ENCODE data around the gene TIAM1.
A peak's percentile ranks its signal among the peaks of the same experiment; 100 is the strongest.

TIAM1 gene

DNA sequence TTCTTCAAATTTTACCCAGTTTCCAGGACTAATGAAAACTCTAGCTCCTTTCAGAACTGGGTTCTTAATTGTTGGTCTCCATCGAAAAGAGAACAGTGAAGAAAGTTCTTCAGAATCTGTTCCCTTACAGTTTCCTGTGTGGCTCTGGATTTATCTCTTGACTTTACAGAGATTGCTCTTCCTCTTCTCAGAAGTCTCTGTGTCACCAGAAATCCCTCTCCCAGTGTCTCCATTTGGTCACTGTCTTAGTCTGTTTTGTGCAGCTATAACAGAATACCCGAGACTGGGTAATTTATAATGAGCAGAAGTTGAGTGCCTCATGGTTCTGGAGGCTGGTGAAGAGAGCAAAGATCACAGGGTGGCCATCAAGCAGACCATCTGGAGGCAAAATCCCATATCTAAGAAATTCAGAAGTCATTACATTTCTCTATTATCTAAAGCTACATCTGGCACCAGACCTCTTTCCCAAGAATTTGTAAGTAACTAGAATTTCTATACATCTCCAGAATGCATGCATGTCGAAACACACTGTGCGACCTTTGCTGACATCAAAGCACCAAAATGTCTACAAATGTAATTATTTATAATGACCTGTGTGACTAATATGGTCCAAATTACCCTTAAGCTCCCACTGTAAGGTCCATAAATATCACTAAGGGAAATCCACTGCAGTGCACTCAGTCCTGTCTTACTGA lies 240.3 kb downstream of the TIAM1 start:
- Mint-ChIP-seq H3K36me3 (ENCODE audit: low read depth) (peaks cover 22% of the 10 kb centered on the region), H3K4me1 (ENCODE audit: low read depth) (peaks cover 74% of the 10 kb centered on the region), H3K9me3 (peaks cover 14% of the 10 kb centered on the region), H3K27ac (peak overlapping the region; percentile 74), H3K4me3 (no peak overlapping the region), H3K27me3 (peaks cover 4% of the 10 kb centered on the region)
- intact Hi-C loops (cut with micrococcal nuclease) = loop anchor here (2.0 to 5.0 kb wide), 3 partner anchors 21 to 239 kb away; partner anchors contain the start of gene TIAM1

- Mint-ChIP-seq H3K4me3 (no peak overlapping the region), H3K27ac (peak overlapping the region; percentile 74), H3K4me1 (ENCODE audit: low read depth) (peaks cover 74% of the 10 kb centered on the region), H3K36me3 (ENCODE audit: low read depth) (peaks cover 22% of the 10 kb centered on the region), H3K27me3 (peaks cover 5% of the 10 kb centered on the region), H3K9me3 (peaks cover 14% of the 10 kb centered on the region)
- intact Hi-C loops (cut with micrococcal nuclease) = loop anchor here (2.0 to 5.0 kb wide), 3 partner anchors 22 to 239 kb away; partner anchors contain the start of gene TIAM1
These were observed 240.9 kb downstream of the TIAM1 start for GRCh38 chr21:31103163-31103562.

GRCh38 chr21:31099122-31099521 lies 244.9 kb downstream of the TIAM1 start:
- H3K27ac Mint-ChIP-seq = no peak overlapping the region
- no peak overlapping the region for H3K4me3 Mint-ChIP-seq
- H3K27me3 Mint-ChIP-seq = peaks cover 5% of the 10 kb centered on the region
- H3K4me1 Mint-ChIP-seq (ENCODE audit: low read depth) = peaks cover 37% of the 10 kb centered on the region
- intact Hi-C loops (cut with micrococcal nuclease) = loop anchor here (5.0 kb wide), 1 partner anchor 503 kb away; no protein-coding TSS in a partner anchor
- H3K9me3 Mint-ChIP-seq = no peaks in the 10 kb centered on the region
- no peaks in the 10 kb centered on the region for H3K36me3 Mint-ChIP-seq (ENCODE audit: low read depth)

GRCh38 chr21:31098576-31099005 lies 245.5 kb downstream of the TIAM1 start:
- intact Hi-C loops (cut with micrococcal nuclease) = loop anchor here (1.0 to 5.0 kb wide), 3 partner anchors 78 to 504 kb away; no protein-coding TSS in a partner anchor
- Mint-ChIP-seq H3K9me3 (no peaks in the 10 kb centered on the region), H3K36me3 (ENCODE audit: low read depth) (no peaks in the 10 kb centered on the region), H3K4me1 (ENCODE audit: low read depth) (peaks cover 31% of the 10 kb centered on the region), H3K27ac (no peak overlapping the region), H3K27me3 (peaks cover 9% of the 10 kb centered on the region), H3K4me3 (no peak overlapping the region)

- Mint-ChIP-seq H3K4me3 (no peak overlapping the region), H3K9me3 (no peaks in the 10 kb centered on the region)
These were observed 251.0 kb downstream of the TIAM1 start for GRCh38 chr21:31092832-31093625.

GRCh38 chr21:31090376-31090775 lies 253.7 kb downstream of the TIAM1 start:
- no peaks in the 10 kb centered on the region for H3K9me3 Mint-ChIP-seq

More at GRCh38 chr21:31092832-31093625, 251.0 kb downstream of the TIAM1 start:
- H3K27me3 Mint-ChIP-seq = peaks cover 25% of the 10 kb centered on the region
- H3K4me1 Mint-ChIP-seq (ENCODE audit: low read depth) = peaks cover 7% of the 10 kb centered on the region
- no peaks in the 10 kb centered on the region for H3K36me3 Mint-ChIP-seq (ENCODE audit: low read depth)
- H3K27ac Mint-ChIP-seq = no peak overlapping the region
- intact Hi-C loops (cut with micrococcal nuclease) = no loop called here

GRCh38 chr21:31088474-31088751 lies 255.6 kb downstream of the TIAM1 start:
- H3K4me1 Mint-ChIP-seq (ENCODE audit: low read depth) = peaks cover 10% of the 10 kb centered on the region
- intact Hi-C loops (cut with micrococcal nuclease) = loop anchor here (5.0 kb wide), 2 partner anchors 746 to 1046 kb away; no protein-coding TSS in a partner anchor
- H3K27me3 Mint-ChIP-seq = peaks cover 28% of the 10 kb centered on the region
- H3K36me3 Mint-ChIP-seq (ENCODE audit: low read depth) = no peaks in the 10 kb centered on the region
- no peaks in the 10 kb centered on the region for H3K9me3 Mint-ChIP-seq
- H3K27ac Mint-ChIP-seq = no peak overlapping the region
- H3K4me3 Mint-ChIP-seq = no peak overlapping the region

More at GRCh38 chr21:31090376-31090775, 253.7 kb downstream of the TIAM1 start:
- Mint-ChIP-seq H3K27me3 (peaks cover 32% of the 10 kb centered on the region), H3K4me3 (no peak overlapping the region), H3K27ac (no peak overlapping the region), H3K4me1 (ENCODE audit: low read depth) (peaks cover 10% of the 10 kb centered on the region), H3K36me3 (ENCODE audit: low read depth) (no peaks in the 10 kb centered on the region)
- intact Hi-C loops (cut with micrococcal nuclease) = no loop called here

DNA sequence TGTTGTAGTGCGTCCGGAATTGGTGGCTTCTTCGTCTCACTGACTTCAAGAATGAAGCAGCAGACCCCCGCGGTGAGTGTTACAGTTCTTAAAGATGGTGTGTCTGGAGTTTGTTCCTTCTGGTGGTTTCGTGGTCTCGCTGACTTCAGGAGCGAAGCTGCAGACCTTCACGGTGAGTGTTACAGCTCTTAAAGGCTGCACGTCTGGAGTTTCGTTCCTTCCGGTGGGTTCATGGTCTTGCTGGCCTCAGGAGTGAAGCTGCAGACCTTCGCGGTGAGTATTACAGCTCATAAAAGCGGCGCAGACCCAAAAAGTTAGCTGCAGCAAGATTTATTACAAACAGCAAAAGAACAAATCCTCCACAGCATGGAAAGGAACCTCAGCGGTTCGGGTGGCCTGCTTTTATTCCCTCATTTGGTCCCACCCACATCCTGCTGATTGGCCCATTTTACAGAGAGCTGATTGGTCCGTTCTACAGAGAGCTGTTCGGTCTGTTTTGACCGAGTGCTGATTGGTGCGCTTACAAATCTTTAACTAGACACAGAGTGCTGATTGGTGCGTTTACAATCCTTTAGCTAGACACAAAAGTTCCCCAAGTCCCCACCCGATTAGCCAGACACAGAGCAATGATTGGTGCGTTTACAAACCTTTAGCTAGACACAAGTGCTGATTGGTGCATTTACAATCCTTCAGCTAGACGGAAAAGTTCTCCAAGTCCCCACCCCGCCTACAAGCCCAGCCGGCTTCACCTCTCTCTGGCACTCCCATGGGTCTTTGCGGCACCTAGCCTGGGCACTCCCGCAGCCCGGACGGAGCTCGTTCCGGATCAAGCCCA lies 256.2 kb downstream of the TIAM1 start:
- Mint-ChIP-seq H3K4me3 (no peak overlapping the region), H3K4me1 (ENCODE audit: low read depth) (peaks cover 10% of the 10 kb centered on the region), H3K27ac (no peak overlapping the region), H3K36me3 (ENCODE audit: low read depth) (no peaks in the 10 kb centered on the region), H3K9me3 (no peaks in the 10 kb centered on the region), H3K27me3 (peaks cover 28% of the 10 kb centered on the region)
- intact Hi-C loops (cut with micrococcal nuclease) = loop anchor here (5.0 kb wide), 2 partner anchors 746 to 1046 kb away; no protein-coding TSS in a partner anchor

DNA sequence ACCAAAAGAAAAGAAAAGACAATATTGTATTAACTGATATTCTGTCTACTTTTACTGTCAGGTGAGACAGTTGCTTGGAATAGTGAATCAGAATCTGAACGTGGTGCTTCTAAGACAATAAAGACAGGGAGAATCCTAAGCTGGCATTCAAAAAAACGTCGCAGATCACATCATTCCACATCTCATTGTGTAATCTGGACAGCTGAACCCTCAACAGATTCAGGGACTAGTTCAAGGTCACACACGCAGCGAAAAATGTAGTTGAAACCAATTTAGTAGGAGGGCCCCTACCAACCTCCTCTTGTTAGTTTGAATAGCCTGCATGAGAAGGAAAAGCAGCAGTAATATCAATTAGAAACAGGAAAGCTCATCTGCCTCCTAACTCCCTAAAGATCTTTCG lies 259.4 kb downstream of the TIAM1 start:
- Mint-ChIP-seq H3K27ac (no peak overlapping the region), H3K4me1 (ENCODE audit: low read depth) (peaks cover 10% of the 10 kb centered on the region), H3K4me3 (no peak overlapping the region), H3K36me3 (ENCODE audit: low read depth) (no peaks in the 10 kb centered on the region), H3K9me3 (no peaks in the 10 kb centered on the region), H3K27me3 (peaks cover 26% of the 10 kb centered on the region)
- intact Hi-C loops (cut with micrococcal nuclease) = loop anchor here (5.0 kb wide), 2 partner anchors 742 to 1042 kb away; no protein-coding TSS in a partner anchor

- H3K4me3 Mint-ChIP-seq = no peak overlapping the region
- H3K27ac Mint-ChIP-seq = no peak overlapping the region
- no peaks in the 10 kb centered on the region for H3K36me3 Mint-ChIP-seq (ENCODE audit: low read depth)
- H3K9me3 Mint-ChIP-seq = no peaks in the 10 kb centered on the region
- H3K27me3 Mint-ChIP-seq = peaks cover 13% of the 10 kb centered on the region
- intact Hi-C loops (cut with micrococcal nuclease) = no loop called here
- no peaks in the 10 kb centered on the region for H3K4me1 Mint-ChIP-seq (ENCODE audit: low read depth)
These were observed 265.3 kb downstream of the TIAM1 start for GRCh38 chr21:31078796-31079195.

- Mint-ChIP-seq H3K36me3 (ENCODE audit: low read depth) (no peaks in the 10 kb centered on the region), H3K27me3 (peaks cover 13% of the 10 kb centered on the region), H3K27ac (no peak overlapping the region), H3K4me1 (ENCODE audit: low read depth) (no peaks in the 10 kb centered on the region), H3K9me3 (no peaks in the 10 kb centered on the region), H3K4me3 (no peak overlapping the region)
- intact Hi-C loops (cut with micrococcal nuclease) = no loop called here
These were observed 265.8 kb downstream of the TIAM1 start for GRCh38 chr21:31078216-31078615.

DNA sequence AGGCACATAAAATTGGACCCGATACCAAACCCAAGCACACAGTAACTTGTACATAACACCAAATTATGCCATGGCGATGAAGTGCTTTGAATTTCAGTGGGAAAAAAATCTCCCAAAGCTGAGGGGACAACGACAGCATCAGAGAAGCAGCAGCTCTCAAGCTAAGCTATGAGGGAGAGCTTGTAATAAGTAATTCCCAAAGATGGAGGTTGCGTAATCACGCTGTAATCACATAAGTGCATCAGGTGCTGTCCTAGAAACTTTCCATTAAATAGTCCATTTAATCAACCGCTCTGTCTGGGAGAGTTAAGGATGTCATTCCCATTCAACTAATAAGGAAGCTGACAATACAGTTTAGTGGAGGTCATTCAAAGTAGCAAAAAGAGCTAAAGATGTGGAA lies 268.2 kb downstream of the TIAM1 start:
- Mint-ChIP-seq H3K27me3 (peaks cover 10% of the 10 kb centered on the region), H3K4me3 (no peak overlapping the region), H3K9me3 (no peaks in the 10 kb centered on the region), H3K36me3 (ENCODE audit: low read depth) (no peaks in the 10 kb centered on the region), H3K27ac (no peak overlapping the region), H3K4me1 (ENCODE audit: low read depth) (no peaks in the 10 kb centered on the region)
- intact Hi-C loops (cut with micrococcal nuclease) = no loop called here

GRCh38 chr21:31072533-31072932 lies 271.5 kb downstream of the TIAM1 start:
- H3K27me3 Mint-ChIP-seq = peaks cover 8% of the 10 kb centered on the region
- H3K36me3 Mint-ChIP-seq (ENCODE audit: low read depth) = no peaks in the 10 kb centered on the region
- no peak overlapping the region for H3K27ac Mint-ChIP-seq
- intact Hi-C loops (cut with micrococcal nuclease) = no loop called here
- H3K4me3 Mint-ChIP-seq = no peak overlapping the region
- H3K4me1 Mint-ChIP-seq (ENCODE audit: low read depth) = no peaks in the 10 kb centered on the region
- H3K9me3 Mint-ChIP-seq = no peaks in the 10 kb centered on the region
